GM18868 (cell line): ENCODE data around the gene DNMT3L.
"Not testable (repeated sequence)": the region's sequence is repeated elsewhere in the genome, so short reads cannot be mapped to it uniquely, and the experiment has no call there.

Experiments
- ATAC-seq: cut with Tn5 transposase; IDR thresholded peaks from one replicate; pipeline ENCODE4 v1.9.1; 2021; ENCODE audit warnings: mild to moderate bottlenecking, moderate library complexity; ENCODE audit not compliant: unreplicated experiment

The DNMT3L gene

DNA sequence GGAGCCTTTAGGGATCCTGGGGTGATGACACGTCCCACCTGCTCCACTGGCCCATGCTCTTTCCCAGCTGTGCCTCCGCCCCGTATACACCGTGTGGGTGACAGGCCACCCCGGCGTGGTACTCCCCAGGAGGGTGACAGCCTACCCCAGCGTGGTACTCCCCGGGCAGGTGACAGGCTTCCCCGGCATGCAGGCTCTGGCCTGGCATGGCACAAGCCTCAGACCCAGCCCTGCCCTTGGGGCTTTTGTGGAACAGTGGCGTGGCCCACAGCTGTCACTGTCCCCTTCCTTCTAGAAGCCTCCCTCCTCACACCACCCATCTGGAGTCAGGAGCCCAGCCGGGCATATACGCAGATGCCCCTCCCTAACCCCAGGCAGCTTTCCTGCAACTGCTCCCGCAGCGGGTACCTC, 33.5 kb upstream of the DNMT3L start:
- ATAC-seq = no peak

DNA sequence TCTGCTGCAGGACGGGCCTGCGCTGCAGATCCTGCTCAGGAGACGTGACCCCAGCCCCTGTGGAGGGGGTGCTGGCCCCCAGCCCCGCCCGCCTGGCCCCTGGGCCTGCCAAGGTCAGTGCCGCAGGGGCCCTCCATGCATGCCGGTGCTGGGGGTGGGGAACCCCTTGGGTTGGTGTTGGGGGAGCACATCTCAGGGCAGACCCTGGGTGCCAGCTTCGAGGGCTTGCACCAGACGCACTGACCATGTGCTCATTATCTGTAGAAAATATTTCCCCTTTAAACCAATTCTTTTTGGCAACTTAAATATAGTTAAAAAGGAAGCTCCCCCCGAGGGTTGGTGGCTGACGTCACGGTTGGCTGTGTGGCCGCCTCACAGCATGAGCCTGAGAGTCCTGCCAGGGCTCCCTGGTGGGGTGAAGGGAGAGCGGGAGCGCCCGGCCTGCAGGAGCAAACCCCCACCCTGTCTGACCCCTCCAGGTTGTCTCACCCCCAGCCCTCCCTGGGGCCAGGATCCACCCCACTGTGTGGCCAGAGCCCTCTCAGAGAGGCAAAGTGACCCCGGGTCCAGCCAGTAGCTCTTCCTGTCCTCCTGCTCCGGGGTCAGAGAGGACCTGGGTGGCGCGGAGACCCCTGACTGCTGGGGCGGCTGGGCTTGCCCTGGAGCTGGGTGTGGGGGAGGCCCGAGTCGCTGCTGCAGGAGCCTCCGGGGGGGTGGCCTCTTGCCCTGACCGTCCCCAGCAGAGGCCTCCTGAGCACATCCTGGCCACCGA, 32.9 kb upstream of the DNMT3L start:
- no peak for ATAC-seq

DNA sequence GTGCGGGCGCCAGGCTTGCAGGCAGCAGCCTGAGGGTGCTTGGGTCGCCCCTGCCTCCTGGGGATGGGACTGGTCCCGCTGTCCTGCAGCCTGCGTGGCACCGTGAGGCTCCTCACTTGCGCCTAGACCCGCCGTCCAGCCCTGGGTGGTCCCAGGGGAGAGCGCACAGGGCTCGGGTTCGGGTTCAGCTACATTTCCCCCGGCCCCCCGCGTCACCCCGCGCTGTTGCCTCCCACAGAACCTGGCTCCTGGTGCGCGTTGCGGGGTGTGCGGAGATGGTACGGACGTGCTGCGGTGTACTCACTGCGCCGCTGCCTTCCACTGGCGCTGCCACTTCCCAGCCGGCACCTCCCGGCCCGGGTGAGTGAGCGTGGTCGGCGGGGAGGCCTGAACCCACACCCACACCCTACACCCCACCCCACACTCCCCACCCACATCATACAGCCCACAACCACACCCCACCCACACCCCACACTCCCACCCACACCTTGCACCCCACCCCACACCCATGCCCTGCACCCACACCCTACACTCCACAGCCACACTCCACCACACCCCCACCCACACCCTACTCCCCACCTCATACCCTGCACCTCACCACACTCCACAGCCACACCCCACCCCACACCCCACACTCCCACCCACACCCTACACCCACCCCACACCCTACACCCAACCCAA, 32.0 kb upstream of the DNMT3L start:
- no peak for ATAC-seq

DNA sequence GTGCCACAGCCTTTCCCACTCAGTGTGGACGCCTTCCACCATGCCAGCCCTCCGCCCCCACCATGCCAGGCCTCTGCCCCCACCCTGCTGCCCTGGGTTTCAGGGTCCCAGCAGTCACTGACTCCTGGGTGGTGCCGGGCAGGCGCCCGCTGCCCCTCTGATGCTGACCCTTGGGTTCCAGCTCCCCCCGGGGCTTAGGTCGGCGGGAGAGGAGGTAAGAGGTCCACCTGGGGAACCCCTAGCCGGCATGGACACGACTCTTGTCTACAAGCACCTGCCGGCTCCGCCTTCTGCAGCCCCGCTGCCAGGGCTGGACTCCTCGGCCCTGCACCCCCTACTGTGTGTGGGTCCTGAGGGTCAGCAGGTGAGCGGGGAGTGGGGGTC, 31.1 kb upstream of the DNMT3L start:
- no peak for ATAC-seq

DNA sequence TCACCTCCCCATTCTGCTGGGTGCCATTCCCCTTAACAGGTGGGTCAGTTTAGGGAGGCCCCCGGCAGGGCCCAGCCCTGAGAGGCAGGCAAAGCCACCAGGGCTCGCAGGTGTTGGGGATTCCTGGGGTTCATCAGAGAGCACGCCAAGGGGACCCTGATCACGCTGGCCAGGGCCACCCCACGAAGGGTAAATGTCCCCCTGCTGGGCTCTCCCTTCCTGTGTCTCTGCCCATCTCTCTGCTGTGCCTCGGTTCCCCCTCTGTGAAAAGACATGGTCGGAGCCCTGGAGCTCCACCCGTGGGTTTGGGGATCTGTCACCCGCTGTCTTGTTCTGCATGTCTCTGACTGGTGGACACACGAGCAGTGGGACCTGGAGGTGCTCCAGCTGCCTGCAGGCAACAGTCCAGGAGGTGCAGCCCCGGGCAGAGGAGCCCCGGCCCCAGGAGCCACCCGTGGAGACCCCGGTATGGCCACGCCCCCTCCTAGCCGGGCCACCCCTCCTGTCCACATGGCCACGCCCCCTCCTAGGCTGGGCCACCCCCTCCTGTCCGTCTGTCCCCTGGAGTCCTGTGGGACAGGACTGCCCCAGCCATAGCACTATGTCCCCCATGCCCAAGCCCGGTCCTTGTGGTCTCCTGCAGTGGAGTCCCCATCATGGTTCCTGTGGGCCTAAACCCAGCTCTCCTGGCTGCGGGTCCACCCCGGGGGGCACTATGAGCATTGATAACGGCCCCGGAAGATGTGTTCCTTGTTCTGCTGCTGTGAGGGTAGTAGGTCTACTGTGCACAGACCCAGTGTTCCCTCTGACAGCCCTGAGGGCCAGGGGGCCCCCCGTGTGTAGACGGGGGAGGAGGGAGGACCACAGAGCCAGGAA, 30.5 kb upstream of the DNMT3L start:
- no peak for ATAC-seq

DNA sequence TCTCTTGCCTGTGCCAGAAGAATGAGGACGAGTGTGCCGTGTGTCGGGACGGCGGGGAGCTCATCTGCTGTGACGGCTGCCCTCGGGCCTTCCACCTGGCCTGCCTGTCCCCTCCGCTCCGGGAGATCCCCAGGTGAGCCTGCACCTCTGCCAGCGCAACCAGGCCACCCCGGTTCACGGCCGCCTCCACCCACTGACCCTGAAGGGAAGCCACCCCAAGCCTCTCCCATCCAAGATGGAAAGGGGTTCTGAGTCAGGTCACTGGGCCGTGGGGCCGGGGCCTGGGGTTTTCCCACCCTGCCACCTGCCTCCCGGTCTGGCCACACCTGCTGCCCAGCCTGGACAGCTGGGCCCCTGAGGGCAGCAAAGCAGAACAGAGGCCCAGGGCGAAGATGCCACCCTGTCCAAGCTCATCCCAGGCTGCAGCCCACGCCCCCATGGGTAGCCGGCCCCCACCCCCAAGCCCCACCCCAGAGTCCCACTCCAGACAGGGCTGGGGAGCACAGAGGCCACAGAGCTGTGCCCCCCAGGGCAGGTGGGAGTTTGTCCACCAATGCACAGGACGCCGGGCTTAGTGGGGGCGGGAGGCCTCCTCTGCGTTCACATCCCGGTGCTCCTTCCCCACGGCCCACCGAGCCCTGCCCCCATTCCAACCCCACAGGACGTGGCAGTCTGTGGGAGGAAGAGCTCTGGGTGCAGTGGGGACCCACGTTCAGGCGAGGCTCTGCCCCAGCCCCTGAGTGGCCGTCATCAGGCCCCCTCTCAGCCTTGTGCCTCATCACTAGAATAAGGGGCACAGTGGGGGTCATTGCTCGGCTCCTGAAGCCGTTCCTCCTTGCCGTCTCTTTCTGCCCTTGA, 29.6 kb upstream of the DNMT3L start:
- no peak for ATAC-seq

DNA sequence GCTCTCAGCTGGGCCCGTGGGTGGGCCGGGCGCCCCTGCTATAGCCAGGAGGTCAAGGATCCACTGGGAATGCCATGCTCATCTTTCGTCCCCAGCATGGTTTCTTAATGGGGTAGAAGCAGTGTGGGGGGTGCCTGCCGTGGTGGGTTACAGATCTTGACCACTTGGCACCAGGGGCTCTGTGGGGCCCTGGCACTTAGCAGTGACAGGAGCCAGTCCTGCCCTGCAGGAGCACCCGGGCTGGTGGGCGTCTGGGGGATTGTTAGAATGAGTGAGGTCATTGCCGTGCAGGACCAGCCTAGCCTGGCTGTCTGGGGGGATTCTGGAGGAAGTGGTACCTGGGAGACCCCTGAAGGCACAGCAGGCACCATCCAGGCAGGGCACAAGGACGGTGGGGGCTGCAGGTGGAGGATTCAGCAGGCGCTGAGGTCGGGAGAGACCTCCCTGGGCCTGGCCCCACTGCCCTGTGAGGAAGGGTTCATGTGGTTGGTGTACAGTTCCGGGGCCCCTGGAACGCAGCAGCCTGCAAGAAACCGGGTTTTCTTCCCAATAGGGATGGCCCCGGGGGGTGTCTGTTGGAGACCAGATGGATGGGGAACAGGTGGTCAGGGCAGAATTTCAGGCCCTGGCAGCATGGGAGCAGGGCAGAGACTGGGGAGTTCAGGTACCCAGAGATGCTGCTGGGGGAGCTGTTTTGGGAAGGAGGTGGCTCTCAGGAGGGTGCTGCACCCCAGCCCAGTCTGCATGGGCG, 28.8 kb upstream of the DNMT3L start:
- ATAC-seq = no peak

DNA sequence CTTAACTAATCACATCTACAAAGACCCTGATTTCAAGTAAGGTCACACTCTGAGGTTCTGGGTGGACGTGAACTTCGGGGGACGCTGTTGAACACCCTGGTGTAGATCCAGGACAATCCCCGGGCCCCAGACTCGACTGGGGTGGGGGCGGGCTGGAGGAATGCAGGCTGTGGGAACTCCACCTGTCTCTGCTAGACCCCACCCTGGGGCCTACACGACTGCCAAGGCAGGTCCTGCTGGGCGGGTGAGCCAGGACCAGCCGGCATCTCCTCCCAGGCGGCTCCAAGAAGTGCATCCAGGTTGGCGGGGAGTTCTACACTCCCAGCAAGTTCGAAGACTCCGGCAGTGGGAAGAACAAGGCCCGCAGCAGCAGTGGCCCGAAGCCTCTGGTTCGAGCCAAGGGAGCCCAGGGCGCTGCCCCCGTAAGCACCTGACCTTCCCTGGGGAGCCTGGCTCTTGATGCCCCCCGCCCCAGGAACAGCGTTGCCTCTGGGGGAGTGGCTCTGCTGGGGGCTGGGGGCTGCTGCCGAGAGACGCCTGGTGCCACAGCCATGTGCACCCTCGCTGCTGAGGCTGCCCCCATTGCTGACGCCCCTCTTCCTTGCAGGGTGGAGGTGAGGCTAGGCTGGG, 27.8 kb upstream of the DNMT3L start:
- ATAC-seq = no peak

DNA sequence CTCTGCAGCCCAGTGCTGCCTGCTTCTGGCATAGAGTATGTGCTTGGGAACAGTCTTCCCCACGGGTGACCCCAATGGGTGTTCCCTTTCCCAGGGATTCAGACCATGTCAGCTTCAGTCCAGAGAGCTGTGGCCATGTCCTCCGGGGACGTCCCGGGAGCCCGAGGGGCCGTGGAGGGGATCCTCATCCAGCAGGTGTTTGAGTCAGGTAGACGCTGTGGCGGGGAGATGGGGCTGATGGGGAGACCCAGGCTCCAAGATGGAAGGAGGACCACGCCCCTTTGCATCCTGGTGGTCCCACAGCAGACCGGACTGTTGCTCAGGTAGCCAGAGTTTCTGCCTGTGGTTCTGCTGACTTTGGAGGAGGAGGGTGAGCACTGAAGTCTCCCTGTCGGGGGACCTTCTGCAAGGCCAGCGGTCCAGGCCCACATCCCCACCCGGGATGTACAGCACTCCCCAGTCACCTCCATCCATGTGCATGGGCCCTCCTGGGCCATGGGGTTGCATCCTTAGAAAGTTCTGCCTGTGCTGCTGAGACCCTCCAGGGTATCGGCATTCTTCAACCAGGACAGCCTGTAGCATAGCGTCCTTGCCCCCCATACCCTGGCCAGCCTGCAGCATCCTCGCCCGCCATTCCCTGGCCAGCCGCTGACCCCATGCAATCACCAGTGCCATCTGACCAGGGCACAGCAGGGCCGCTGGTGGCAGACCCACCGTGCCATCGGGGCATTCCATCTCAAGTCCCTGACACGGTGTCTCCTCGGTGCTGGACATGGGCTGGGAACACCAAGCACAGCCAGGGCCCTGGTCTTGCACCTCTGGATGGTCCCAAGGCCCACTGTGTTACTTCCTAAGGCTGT, 26.8 kb upstream of the DNMT3L start:
- no peak for ATAC-seq

DNA sequence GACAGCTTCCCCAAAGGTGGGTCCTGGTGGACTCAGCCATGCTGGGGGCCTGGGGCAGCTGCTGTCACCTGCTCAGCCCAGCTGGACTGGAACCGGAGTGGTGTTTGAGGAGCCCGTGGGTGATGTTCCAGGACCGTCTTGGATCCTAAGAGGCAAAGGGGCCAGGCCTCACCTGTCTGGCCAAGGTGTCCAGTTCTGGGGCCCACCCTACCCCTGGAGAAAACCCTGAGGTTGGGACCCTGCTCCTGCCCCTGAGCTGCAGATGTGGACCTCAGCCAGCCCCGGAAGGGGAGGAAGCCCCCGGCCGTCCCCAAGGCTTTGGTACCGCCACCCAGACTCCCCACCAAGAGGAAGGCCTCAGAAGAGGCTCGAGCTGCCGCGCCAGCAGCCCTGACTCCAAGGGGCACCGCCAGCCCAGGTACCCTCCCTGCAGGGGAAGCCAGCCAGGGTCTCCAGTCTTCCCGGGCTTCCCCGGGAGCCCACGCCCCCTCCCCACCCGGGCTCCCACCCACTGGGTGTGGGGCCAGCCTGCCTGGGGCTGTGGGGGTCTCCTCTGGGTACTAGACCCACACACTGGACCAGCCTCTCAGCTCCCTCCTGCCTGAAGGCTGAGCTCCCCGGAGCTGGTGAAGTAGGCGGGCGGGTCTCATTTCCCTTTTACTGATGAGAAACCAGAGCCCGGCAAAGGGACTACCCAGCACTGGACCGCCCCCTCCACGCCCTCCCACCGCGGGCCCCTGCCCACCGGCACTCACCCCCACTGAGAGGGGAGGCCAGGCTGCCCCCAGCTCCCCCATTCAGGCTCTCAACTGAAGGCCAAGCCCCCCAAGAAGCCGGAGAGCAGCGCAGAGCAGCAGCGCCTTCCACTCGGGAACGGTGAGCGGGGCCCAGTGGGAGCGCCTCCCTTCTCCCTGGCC, 25.3 kb upstream of the DNMT3L start:
- no peak for ATAC-seq

DNA sequence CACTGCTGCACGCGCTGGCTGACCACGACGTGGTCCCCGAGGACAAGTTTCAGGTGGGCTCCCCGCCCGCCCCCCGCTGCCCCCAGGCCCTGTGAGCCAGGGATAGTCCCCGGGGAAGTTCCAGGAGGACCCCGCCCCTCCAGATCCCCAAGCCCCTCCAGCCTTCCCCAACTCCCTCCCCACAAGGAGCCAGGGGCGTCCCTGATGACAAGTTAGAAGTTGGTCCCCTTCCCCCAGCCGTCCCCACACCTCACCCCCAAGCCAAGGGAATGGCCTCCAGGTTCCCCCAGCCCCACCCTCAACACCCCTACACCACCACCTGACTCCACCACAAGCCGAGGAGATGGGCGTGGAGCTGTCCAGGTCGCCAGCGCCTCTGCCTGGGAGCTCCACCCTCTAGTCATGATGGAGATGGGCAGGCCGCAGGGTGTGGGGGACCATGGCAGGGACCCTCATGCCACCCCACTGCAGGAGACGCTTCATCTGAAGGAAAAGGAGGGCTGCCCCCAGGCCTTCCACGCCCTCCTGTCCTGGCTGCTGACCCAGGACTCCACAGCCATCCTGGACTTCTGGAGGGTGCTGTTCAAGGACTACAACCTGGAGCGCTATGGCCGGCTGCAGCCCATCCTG, 24.5 kb upstream of the DNMT3L start:
- no peak for ATAC-seq

DNA sequence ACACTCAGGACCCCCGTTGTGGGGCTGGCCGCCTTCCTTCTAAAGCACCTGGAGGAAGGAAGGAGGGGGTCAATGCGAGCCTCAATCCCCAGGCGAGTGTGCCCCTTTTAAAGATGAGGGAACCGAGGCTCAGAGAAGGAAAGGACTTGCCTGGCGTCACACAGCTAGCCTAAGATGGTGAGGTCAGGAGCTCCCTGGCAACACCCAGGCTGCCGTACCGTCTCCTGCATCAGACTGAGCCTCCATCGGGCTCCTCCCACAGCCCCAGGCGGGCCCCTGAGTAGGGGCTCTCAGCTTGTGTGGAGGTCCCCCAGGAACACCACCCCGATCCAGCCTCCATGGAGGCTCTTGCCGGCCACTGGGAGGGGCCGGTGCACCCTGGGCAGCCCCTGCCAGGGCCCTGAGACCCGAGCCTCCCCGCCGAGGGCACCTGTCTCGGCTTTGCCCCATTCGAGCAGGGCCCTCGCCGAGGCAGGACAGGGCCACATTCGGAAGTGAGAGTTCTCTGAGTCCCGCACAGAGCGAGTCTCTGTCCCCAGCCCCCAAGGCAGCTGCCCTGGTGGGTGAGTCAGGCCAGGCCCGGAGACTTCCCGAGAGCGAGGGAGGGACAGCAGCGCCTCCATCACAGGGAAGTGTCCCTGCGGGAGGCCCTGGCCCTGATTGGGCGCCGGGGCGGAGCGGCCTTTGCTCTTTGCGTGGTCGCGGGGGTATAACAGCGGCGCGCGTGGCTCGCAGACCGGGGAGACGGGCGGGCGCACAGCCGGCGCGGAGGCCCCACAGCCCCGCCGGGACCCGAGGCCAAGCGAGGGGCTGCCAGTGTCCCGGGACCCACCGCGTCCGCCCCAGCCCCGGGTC, 23.7 kb upstream of the DNMT3L start, which contains the start of gene AIRE:
Gene AIRE (plus strand): TSS at position 739 of the 855 bp plus-strand sequence. CDS start 131 bp downstream, outside the sequence.
- no peak for ATAC-seq

DNA sequence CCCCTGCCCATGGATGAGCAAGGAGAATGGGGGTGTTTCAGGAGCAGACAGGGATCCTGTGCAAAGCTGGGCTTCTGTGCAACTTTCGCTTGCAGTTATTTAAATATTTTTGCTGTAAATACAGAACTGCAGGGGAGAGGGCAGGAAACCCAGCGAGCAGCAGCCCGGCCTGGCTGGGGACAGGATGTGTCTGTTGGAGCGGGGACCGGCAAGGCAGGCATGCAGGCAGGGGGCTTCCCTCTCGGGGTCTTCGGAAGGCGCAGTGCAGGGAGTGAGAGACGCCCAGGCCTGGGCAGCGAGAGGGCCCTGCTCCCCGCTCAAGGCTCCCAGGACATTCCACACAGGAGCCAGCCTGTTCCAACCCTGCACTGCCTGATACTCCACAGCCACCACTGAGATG, 22.3 kb upstream of the DNMT3L start:
- ATAC-seq = no peak

DNA sequence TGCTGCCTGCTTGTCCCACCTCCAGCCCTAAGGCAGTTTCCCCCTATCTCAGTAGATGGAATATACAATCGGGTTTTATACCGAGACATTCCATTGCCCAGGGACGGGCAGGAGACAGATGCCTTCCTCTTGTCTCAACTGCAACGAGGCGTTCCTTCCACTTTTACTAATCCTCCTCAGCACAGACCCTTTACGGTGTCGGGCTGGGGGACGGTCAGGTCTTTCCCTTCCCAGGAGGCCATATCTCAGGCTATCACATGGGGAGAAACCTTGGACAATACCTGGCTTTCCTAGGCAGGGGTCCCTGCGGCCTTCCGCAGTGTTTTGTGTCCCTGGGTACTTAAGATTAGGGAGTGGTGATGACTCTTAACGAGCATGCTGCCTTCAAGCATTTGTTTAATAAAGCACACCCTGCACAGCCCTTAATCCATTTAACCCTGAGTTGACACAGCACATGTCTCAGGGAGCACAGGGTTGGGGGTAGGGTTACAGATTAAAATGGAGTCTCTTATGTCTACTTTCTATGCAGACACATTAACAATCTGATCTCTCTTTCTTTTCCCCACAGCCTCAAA, 21.6 kb upstream of the DNMT3L start:
- ATAC-seq = not testable (repeated sequence)

DNA sequence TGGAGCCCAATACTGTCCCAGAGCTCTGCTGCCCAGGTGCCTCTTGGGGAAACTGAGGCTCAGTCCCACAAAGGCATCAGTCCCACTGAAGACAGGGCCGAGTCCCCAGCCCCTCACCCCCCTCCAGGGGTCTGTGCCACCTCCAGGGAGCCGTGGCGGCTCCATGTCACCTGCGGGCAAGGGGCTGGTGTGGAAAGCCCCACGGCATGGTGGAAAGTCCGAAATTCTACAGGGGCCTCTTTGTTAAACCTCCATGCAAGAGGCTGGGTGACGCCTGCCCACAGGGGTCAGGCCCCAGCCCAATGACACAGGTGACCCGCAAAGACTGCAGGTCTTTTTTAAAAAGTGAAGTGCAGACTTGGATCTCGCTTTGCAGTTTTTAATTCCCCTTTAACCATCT, 20.7 kb upstream of the DNMT3L start:
- ATAC-seq = no peak

DNA sequence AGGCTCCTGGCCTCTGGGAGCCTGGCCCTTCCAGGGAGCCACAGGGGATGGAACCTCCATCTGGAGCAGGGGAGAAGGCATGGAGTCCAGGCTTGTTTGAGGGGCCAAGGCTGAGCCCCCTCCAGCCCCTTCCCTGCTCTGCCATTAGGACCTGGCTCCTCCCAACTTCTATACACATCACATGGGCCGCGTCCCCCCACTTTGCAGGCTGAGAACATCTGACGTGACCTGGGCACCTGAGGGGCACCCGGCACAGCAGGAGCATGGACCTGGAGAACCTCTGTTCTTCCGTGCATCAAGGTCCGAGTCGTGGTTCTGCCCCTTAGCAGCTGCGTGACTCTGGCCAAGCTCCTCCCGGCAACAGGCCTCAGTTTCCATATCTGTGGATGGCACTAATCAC, 20.1 kb upstream of the DNMT3L start:
- no peak for ATAC-seq
